Measurements from ENCODE around the gene SPPL2A.

The SPPL2A gene

DNA sequence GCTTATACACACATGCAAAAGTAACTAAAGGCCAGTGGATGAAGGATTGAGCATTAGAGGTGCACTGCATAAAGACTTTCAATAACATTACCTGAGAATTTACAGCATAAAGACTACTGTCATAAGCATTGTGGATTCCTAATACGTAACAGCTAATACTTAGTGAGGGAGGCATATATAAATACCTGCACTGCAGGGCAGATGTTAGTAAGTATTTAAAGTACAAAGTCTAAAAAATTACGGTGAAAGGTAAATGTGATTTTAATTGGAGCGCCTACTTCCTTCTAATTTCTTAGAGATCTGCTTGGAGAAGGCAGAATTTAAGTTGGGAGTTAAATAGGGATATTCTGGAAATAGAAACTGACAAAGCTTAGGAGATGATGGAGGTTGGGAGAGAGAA, 53.5 kb downstream of the SPPL2A start:
- TF ChIP-seq, protein P1, sequence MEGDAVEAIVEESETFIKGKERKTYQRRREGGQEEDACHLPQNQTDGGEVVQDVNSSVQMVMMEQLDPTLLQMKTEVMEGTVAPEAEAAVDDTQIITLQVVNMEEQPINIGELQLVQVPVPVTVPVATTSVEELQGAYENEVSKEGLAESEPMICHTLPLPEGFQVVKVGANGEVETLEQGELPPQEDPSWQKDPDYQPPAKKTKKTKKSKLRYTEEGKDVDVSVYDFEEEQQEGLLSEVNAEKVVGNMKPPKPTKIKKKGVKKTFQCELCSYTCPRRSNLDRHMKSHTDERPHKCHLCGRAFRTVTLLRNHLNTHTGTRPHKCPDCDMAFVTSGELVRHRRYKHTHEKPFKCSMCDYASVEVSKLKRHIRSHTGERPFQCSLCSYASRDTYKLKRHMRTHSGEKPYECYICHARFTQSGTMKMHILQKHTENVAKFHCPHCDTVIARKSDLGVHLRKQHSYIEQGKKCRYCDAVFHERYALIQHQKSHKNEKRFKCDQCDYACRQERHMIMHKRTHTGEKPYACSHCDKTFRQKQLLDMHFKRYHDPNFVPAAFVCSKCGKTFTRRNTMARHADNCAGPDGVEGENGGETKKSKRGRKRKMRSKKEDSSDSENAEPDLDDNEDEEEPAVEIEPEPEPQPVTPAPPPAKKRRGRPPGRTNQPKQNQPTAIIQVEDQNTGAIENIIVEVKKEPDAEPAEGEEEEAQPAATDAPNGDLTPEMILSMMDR (IDR thresholded peaks at IDR 0.05; ENCODE audit: poor library complexity, severe bottlenecking), result no peak
- Histone ChIP-seq H3K36me3 (ENCODE audit: low read depth) (peaks cover 22% of the 10 kb centered on the region; the same call in 1 of the 2 replicates), H3K27me3 (ENCODE audit: insufficient read depth, poor library complexity, severe bottlenecking) (no peaks in the 10 kb centered on the region), H3K27ac (ENCODE audit: poor library complexity, severe bottlenecking) (no peak overlapping the region), H3K4me3 (ENCODE audit: severe bottlenecking) (no peak overlapping the region), H3K4me1 (ENCODE audit: insufficient read depth, poor library complexity, severe bottlenecking) (no peaks in the 10 kb centered on the region), H3K9me3 (ENCODE audit: severe bottlenecking) (no peaks in the 10 kb centered on the region)
- DNase-seq (ENCODE audit: low spot score), result no peak
- ATAC-seq (ENCODE audit: low read depth), result no peak

DNA sequence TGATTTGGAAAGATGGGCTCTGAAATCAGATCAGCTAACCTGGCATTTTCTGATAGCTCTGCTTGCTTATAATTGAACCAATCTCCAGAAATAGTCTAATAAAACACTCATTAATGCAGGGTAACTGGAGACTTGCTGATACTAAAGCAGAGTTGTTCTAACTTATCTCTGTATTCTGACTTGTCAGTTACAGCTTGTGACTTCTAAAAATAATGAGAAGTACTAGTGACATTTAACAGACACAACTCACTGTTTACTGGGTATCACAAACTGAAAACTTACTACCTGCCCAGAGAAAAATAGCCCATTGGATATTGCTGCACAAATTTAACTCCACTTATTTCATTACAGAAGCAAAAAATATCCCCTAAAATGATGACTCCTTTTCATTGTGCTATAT, 54.9 kb downstream of the SPPL2A start:
- H3K4me1 ChIP-seq (ENCODE audit: insufficient read depth, poor library complexity, severe bottlenecking), result no peaks in the 10 kb centered on the region
- no peaks in the 10 kb centered on the region for H3K9me3 ChIP-seq (ENCODE audit: severe bottlenecking)
- TF ChIP-seq, protein P1 (IDR thresholded peaks at IDR 0.05; ENCODE audit: poor library complexity, severe bottlenecking), result no peak
- no peak for ATAC-seq (ENCODE audit: low read depth)
- H3K27ac ChIP-seq (ENCODE audit: poor library complexity, severe bottlenecking), result no peak overlapping the region
- no peak for DNase-seq (ENCODE audit: low spot score)
- H3K27me3 ChIP-seq (ENCODE audit: insufficient read depth, poor library complexity, severe bottlenecking), result no peaks in the 10 kb centered on the region
- H3K36me3 ChIP-seq (ENCODE audit: low read depth), result peaks cover 22% of the 10 kb centered on the region; the same call in 1 of the 2 replicates
- no peak overlapping the region for H3K4me3 ChIP-seq (ENCODE audit: severe bottlenecking)

GRCh38 chr15:50707878-50708427, 57.6 kb downstream of the SPPL2A start:
- Histone ChIP-seq H3K4me3 (ENCODE audit: severe bottlenecking) (no peak overlapping the region), H3K4me1 (ENCODE audit: insufficient read depth, poor library complexity, severe bottlenecking) (no peaks in the 10 kb centered on the region), H3K27me3 (ENCODE audit: insufficient read depth, poor library complexity, severe bottlenecking) (no peaks in the 10 kb centered on the region), H3K27ac (ENCODE audit: poor library complexity, severe bottlenecking) (no peak overlapping the region), H3K36me3 (ENCODE audit: low read depth) (peaks cover 28% of the 10 kb centered on the region), H3K9me3 (ENCODE audit: severe bottlenecking) (no peaks in the 10 kb centered on the region)
- TF ChIP-seq, protein P1 (IDR thresholded peaks at IDR 0.05; ENCODE audit: poor library complexity, severe bottlenecking), result no peak
- no peak for DNase-seq (ENCODE audit: low spot score)
- no peak for ATAC-seq (ENCODE audit: low read depth)

DNA sequence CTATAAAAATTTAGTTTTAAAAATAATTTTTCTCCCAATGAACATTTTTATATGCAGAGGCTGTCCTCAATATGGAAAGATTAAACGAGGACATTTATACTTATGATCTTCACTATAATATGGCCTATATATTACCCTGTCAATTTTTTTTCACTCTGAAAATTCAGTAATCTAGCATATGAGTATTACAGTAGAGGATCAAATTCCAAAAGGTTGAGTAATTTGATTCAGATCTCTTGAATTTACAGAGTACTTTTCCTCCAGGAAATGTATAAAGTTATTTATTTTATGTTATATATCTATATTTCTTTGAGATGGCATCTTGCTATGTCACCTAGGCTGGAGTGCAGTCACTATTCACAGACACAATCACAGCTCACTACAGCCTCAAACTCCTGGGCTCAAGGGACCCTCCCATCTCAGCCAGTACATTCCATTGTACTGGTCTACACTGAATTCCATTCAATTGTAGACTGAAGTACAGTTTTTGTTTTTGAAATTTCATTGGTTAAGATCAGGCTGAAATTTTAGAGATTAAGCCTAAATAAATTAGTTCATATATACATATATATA, 62.7 kb downstream of the SPPL2A start:
- no peak overlapping the region for H3K27ac ChIP-seq (ENCODE audit: poor library complexity, severe bottlenecking)
- H3K9me3 ChIP-seq (ENCODE audit: severe bottlenecking), result no peaks in the 10 kb centered on the region
- TF ChIP-seq, protein P1 (IDR thresholded peaks at IDR 0.05; ENCODE audit: poor library complexity, severe bottlenecking), result no peak
- ATAC-seq (ENCODE audit: low read depth) (no peak), DNase-seq (ENCODE audit: low spot score) (no peak)
- H3K4me3 ChIP-seq (ENCODE audit: severe bottlenecking), result no peak overlapping the region
- H3K36me3 ChIP-seq (ENCODE audit: low read depth), result peaks cover 20% of the 10 kb centered on the region
- no peaks in the 10 kb centered on the region for H3K4me1 ChIP-seq (ENCODE audit: insufficient read depth, poor library complexity, severe bottlenecking)
- no peaks in the 10 kb centered on the region for H3K27me3 ChIP-seq (ENCODE audit: insufficient read depth, poor library complexity, severe bottlenecking)

GRCh38 chr15:50698101-50698500, 67.4 kb downstream of the SPPL2A start:
- ATAC-seq (ENCODE audit: low read depth) (no peak), DNase-seq (ENCODE audit: low spot score) (no peak)
- TF ChIP-seq, protein P1 (IDR thresholded peaks at IDR 0.05; ENCODE audit: poor library complexity, severe bottlenecking), result no peak
- Histone ChIP-seq H3K27ac (ENCODE audit: poor library complexity, severe bottlenecking) (no peak overlapping the region), H3K36me3 (ENCODE audit: low read depth) (peaks cover 5% of the 10 kb centered on the region; the same call in 1 of the 2 replicates), H3K4me3 (ENCODE audit: severe bottlenecking) (no peak overlapping the region), H3K27me3 (ENCODE audit: insufficient read depth, poor library complexity, severe bottlenecking) (no peaks in the 10 kb centered on the region), H3K9me3 (ENCODE audit: severe bottlenecking) (no peaks in the 10 kb centered on the region), H3K4me1 (ENCODE audit: insufficient read depth, poor library complexity, severe bottlenecking) (no peaks in the 10 kb centered on the region)

All from RWPE2 (cell line).